Ishikawa (cell line): Measurements from ENCODE around the gene LSM7.

Source experiments
- EP300 ChIP-seq: IDR thresholded peaks from 2 replicates; pipeline ENCODE4 v1.6.1; 2012; ENCODE audit warnings: borderline replicate concordance
- MAX ChIP-seq: IDR thresholded peaks from 2 replicates; pipeline ENCODE4 v1.6.1; 2012
- RAD21 ChIP-seq: IDR thresholded peaks from 2 replicates; pipeline ENCODE4 v1.6.1; 2012; ENCODE audit warnings: low read depth
- TAF1 ChIP-seq: IDR thresholded peaks from 2 replicates; pipeline ENCODE4 v1.6.1; 2012; ENCODE audit warnings: low read depth, mild to moderate bottlenecking
- TEAD4 ChIP-seq: IDR thresholded peaks from 2 replicates; pipeline ENCODE4 v1.6.1; 2012
- ZBTB7A ChIP-seq: IDR thresholded peaks from 2 replicates; pipeline ENCODE4 v1.6.1; 2012; ENCODE audit warnings: low read depth

GRCh38 chr19:2290441-2291184 is 37.8 kb downstream of the LSM7 start:
- TF ChIP-seq MAX (peak; percentile 68; the same call in 1 of the 2 replicates), EP300 (no peak), ZBTB7A (peak; percentile 36; the same call in 1 of the 2 replicates), TEAD4 (peak; percentile 1; the same call in 1 of the 2 replicates), TAF1 (no peak), RAD21 (no peak)
